ENCODE measurements around the gene FBN2.
"Not testable (repeated sequence)": the region's sequence is repeated elsewhere in the genome, so short reads cannot be mapped to it uniquely, and the experiment has no call there.

The FBN2 gene

DNA sequence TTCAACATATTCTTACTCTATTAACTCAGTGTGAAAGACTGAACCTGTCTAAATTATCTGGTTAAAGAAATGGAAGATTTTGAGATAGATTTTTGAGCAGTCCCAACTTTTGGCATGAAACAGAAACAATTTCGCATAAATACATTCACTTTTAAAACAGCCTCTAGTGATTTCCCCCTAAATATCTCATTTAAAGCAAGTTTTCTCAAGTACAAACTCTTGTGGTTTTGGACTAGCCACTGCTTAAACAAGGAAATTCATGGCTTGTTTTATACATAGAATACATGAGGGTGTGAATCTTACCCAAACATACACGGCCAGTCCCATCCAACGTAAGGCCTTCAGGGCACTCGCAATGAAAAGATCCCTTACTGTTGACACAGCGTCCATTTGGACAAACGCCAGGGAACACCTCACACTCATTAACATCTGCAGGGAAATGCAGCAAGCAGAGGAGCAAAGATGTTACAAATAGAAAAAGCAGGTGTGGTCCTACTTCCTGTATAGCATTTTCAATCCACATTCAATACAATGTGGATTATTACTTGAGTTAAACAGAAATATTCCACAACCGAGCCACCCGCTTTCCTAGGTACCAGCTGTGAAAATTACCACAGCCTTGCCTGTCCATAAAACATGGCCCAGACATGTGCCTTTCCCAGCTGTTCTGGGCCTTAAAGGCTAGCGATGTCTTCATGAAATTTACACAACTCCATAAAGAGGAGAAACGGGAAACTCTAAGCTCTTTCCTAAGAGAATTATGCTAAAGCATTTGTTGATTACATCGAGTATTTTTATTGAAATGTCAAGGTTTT lies 188.8 kb downstream of the FBN2 start:
- DNase-seq: no peak

GRCh38 chr5:128346038-128346437 lies 192.0 kb downstream of the FBN2 start:
- no peak for DNase-seq

DNA sequence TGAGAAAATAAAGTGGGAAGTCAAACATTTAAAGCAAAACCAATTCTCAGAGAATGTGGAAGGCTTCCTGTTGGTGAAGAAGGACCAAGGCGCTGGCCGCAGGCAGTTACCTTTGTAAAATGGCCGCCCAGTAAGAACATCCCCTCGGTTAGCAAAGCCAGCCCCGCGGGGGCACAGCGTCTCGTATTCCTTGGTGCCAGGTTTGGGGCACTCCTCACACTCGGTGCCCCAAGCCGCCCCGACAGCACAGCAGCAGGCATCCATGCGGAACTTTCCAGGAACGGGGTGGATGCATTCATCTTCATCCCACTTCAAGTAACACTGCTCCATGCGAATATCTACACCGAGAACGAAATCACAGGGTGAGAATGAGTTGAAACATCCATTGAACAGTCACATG lies 192.8 kb downstream of the FBN2 start:
- no peak for DNase-seq

DNA sequence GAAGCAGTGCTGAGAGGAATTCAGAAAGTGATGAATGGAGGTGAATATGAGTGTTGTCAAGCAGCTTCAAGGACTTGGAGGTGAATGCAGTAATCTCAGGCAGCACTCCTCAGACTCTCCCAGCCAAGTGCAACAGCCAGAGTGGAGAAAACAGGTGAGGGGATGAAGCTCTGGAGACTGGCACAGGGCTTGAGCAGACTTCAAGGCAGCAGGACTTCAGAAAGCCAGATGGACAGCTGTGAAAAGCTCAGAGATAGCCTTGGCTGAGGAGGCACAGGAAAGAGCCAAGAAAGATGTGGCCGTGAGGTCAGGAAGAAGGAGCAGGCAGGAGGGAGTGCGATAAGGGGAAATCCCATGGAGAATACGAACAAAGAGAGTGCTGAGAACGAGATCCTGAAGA lies 194.9 kb downstream of the FBN2 start:
- DNase-seq: no peak

- DNase-seq: no peak
Observed at GRCh38 chr5:128341056-128341455, 197.0 kb downstream of the FBN2 start.

- no peak for DNase-seq
Observed at GRCh38 chr5:128340648-128341047, 197.4 kb downstream of the FBN2 start.

GRCh38 chr5:128339585-128339984 lies 198.5 kb downstream of the FBN2 start:
- DNase-seq: no peak

DNA sequence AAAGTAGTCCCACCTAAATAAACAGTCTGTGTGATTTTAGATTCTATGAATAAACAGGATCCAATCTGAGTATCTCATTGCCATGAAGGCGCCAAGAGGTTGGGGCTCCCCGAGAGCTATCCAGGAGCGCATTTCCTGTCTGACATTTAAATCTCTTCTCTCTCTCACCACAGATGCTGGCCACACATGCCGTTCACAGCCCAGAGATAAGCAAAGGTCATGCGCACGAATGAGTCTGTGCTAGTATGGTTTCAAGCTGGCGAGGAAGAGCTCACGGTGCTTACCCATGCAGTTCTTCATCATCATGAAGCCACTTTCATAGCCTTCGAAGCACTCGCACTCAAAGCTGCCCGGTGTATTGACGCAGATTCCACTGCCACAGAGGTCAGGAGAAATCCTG lies 199.4 kb downstream of the FBN2 start:
- DNase-seq: no peak

DNA sequence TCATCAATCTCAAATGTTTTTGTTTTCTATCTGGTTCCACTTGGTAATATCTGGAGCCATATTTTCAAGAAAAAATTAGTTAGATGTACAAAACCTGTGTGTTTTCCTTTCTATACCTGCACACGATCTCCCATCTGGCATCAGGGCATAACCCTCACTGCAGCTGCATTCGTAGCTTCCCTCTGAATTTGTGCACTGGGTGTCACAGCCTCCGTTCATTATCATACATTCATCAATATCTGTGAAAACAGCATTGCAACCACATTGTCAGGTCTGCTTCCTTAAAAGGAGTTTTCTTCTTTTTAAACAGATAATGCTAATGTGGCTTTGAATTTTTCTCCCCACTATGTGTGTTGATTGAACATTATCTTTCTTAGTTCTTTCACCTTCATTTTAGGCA lies 202.7 kb downstream of the FBN2 start:
- DNase-seq: no peak

GRCh38 chr5:128334010-128334716 lies 203.9 kb downstream of the FBN2 start:
- DNase-seq: no peak

DNA sequence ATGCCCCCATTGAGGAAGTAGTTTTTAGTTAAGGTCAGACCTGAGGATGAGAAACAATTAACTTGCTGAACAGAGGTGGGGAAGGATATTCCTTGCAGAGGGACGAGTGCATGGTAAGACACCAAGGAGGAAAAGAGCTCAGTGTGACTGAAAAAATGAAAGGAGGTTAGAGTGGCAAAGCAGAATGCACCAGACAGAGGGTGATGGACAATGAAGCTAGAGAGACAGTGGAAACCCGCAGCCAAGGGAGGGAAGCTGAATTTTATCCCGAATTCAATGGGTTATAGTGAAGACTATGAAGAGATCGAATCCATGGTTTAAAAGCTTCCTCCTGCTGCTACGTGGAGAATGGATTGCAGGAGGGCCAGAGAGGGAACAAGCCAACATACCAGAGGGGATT lies 206.8 kb downstream of the FBN2 start:
- DNase-seq: no peak

- no peak for DNase-seq
Observed at GRCh38 chr5:128329386-128329939, 208.6 kb downstream of the FBN2 start.

GRCh38 chr5:128328446-128328845 lies 209.6 kb downstream of the FBN2 start:
- DNase-seq: no peak

DNA sequence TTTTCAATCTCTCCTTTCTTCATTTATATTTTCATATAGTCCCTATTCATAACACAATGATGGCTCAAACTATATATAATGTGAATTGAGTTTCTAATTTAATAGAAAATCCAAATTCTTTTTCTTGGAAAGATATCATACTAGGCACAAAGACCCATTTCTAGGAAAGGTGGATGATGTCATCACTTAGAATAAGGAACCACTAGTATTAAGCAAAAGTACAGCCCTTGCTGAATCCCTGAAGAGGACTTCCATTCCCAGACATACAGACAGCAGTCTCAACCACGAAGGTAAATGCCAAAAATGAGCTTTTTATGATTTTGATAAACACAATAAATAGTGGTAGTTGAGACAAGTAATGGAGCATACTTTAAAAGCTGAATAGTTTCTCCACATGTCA lies 210.0 kb downstream of the FBN2 start:
- no peak for DNase-seq

- not testable (repeated sequence) for DNase-seq
Observed at GRCh38 chr5:128321418-128321817, 216.6 kb downstream of the FBN2 start.

DNA sequence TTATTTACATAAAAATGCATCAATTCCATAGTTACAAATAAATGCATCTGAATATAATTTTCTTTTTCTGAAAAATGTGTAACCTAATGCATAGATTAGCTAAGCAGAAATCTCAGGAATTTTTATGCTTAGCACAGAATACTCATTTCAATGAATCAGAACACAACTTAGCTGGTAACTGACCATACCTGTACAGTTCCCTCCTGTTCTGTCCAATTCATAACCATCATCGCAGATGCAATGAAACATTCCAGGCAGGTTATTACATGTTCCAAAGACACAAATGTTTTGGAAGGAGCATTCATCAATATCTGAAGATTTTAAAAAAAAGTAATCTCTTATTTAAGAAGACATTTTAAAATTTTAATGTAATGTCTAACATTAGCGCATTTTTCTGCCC lies 219.4 kb downstream of the FBN2 start:
- no peak for DNase-seq

DNA sequence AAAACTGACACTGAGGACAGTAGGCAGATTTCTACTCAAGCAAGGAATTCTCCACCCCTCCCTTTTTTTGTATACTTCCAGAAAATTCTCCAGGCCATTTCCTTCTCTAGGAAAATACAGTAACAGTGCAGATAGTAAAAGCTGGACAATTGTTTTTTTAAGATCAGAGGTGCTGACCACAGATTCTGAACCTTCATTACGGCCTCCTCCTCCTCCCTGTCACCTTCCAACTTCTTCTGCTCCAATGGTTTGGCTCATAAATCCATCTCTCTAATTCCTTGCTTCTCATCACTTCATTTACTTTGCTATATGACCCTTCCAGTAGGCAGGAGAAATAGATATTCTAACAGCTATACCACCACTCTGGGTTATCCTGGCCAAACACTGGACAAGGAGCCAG lies 220.6 kb downstream of the FBN2 start:
- DNase-seq: no peak

GRCh38 chr5:128315671-128316070 lies 222.4 kb downstream of the FBN2 start:
- no peak for DNase-seq

DNA sequence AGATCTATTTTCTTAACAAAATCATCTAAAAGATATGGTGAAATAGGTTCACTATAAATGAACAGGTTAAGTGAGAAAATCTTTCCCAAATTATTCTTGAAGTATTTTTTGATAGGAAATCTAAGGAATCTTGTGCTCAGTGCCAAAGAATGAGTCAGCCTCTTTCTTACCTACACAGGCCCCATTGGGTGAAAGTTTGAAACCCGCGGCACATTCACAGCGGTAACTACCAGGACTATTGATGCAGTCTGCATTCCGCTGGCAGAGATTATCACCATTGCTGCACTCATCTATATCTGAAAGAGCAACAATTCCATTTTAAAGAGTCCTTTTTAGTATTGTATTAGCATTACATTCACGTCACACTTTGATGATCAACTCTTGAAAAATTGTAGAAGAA lies 232.7 kb downstream of the FBN2 start:
- no peak for DNase-seq

DNA sequence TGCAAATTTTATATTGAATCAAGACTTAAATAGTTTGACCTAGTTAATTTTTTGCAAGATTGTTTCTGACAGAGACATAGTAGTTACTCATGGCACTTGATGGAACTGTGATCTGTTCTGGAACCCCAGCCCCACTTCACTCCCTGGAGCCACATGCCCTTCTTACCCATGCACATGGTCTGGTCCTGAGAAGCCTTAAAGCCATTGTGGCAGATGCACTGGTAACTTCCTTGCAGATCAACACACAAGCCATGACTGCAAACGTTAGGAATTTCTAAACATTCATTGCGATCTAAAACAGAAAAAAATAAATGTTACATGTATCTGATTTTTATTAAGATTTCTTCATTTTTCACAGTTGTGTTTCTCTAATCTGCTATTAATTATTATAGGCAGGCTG lies 233.3 kb downstream of the FBN2 start:
- DNase-seq: no peak

DNA sequence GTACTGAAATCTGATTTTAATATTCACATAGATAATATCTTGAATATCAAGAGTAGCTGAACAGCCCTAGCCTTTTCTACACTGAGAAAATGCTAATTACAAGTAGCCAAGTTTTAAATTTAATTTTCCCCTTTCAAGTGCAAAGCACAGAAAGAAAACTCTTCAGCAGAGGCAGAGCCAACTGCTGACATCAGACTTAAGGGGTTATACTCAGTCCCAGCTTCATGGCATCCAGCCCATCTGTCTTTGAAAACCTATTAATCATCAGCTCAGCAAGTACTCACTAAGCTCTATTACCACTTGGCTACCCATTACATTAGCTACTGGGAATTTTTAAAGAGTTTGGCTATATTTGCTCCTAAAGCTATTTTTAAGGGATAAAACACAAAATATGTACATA lies 234.0 kb downstream of the FBN2 start:
- peak; percentile 36 for DNase-seq

GRCh38 chr5:128303593-128303992 lies 234.5 kb downstream of the FBN2 start:
- no peak for DNase-seq

DNA sequence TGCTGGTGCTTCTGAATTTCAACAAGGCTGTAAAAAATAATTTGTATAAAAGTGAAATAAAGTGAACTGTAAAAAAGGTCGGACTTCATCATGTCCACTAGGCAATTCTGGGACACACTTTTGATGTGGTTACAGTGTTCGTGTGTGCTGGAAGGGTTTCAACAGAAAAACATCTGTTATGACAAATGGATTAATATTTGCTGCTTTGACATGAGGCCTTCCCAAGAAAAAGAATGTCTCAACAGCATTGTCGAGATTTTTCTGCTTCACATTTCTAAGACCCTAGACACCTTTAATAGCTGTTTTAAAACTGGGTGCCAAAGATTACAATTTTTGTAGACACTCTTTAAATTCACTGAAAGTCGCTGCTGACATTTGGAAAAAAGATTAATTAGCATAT lies 237.9 kb downstream of the FBN2 start:
- DNase-seq: no peak

DNA sequence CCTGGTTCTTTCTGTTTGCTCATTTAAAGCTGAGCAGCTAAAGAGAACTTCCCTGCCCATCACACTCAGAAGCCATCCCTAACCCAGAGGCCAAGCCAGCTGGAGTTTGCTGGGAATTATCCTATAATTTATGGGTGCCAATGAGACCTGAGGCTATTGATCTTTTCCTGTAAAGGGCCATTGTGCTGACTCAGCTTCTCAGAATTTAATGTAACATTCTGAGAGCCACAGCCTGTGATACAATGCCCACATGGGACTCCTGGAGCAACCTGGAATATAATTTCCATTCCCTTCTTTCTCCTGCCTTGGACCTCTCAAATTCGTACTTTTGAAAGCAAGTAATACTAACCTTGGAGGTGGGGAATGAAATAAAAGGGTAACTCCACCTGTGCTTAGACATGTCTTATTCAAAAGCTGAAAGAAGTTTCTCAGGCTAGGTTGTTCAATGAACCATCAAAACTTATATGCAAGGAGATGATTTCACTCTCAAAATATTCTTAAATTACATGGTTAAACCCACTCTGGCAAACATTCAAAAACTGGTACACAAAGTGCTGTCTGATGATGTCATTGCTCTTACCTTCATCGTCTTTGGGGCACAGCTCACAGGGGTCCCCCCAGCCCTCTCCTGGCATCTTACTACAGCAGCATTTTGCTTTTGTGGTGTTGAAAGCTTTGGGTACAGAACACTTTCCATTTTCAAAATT lies 247.7 kb downstream of the FBN2 start:
- no peak for DNase-seq

Data from NCI-H524 treated with DMSO at 0.1 percent for 48 hours (cell line).